PC-9 (cell line): ENCODE data around the gene RFFL. TPM values are rescaled to one million over a fixed set of nuclear protein-coding genes. Genes with fewer than 3 reads are reported as not detected.

Experiments used
- BruUV-seq: library from RNA; stranded (reverse); fragments of 400-500 nt; replicated peaks from 2 replicates; lab custom pipeline; 2021; lab: Mats Ljungman, UMichigan
- CTCF ChIA-PET: fragments of 300-600 bp; sonication (Branson Sonifier 250); formaldehyde crosslinking; loops from one replicate; lab custom pipeline; 2022; ENCODE audit warnings: antibody characterized with exemption; lab: Charles Lee
- POLR2A ChIA-PET: fragments of 300-600 bp; sonication (Branson Sonifier 250); formaldehyde crosslinking; loops from one replicate; lab custom pipeline; 2022; ENCODE audit warnings: antibody characterized with exemption; ENCODE audit not compliant: unreplicated experiment; lab: Charles Lee
- DNase-seq, 2 experiments: peaks; one replicate each; pipeline versions ENCODE4 v3.0.0 to v3.0.0-alpha.2; 2015 to 2022; ENCODE audit warnings: mixed read lengths in 1 of 2
- H2AFZ ChIP-seq: fragments of 200-600 bp; sonication (generic); 2 replicates; pipeline ENCODE4 v1.8.1; 2017; ENCODE audit warnings: antibody characterized with exemption
- H3F3A ChIP-seq: fragments of 200-600 bp; sonication (generic); 2 replicates; pipeline ENCODE4 v1.8.1; 2017; ENCODE audit warnings: antibody characterized with exemption, mild to moderate bottlenecking, low read depth; ENCODE audit not compliant: insufficient read depth
- H3K27ac ChIP-seq: fragments of 200-600 bp; sonication (generic); 2 replicates; pipeline ENCODE4 v1.6.1; 2016; ENCODE audit warnings: mixed run types
- H3K27me3 ChIP-seq: fragments of 200-600 bp; sonication (generic); 2 replicates; pipeline ENCODE4 v1.6.1; 2016; ENCODE audit warnings: low read depth, mixed run types; ENCODE audit not compliant: insufficient read depth
- H3K36me3 ChIP-seq: fragments of 200-600 bp; sonication (generic); 2 replicates; pipeline ENCODE4 v1.6.1; 2016; ENCODE audit warnings: low read depth, mixed run types
- H3K4me1 ChIP-seq: fragments of 200-600 bp; sonication (generic); replicated peaks from 2 replicates; pipeline ENCODE4 v1.6.1; 2016; ENCODE audit warnings: mixed run types; ENCODE audit not compliant: insufficient read depth
- H3K4me2 ChIP-seq: fragments of 200-600 bp; sonication (generic); 2 replicates; pipeline ENCODE4 v1.6.1; 2017; ENCODE audit warnings: mixed run types
- H3K4me3 ChIP-seq: fragments of 200-600 bp; sonication (generic); 2 replicates; pipeline ENCODE4 v1.6.1; 2016; ENCODE audit warnings: mixed run types
- H3K79me2 ChIP-seq: fragments of 200-600 bp; sonication (generic); 2 replicates; pipeline ENCODE4 v1.6.1; 2017; ENCODE audit warnings: low read depth, mixed run types
- H3K9me2 ChIP-seq: fragments of 200-600 bp; sonication (generic); 2 replicates; pipeline ENCODE4 v1.8.1; 2017; ENCODE audit warnings: mild to moderate bottlenecking; ENCODE audit not compliant: insufficient read depth
- H3K9me3 ChIP-seq: fragments of 200-600 bp; sonication (generic); 2 replicates; pipeline ENCODE4 v1.8.1; 2016; ENCODE audit warnings: low read depth; ENCODE audit not compliant: insufficient read depth
- H4K20me1 ChIP-seq: fragments of 200-600 bp; sonication (generic); 2 replicates; pipeline ENCODE4 v1.8.1; 2017; ENCODE audit not compliant: insufficient read depth
- EZH2 ChIP-seq: fragments of 200-600 bp; sonication (generic); IDR thresholded peaks from 2 replicates; pipeline ENCODE4 v1.8.0; 2017; ENCODE audit warnings: antibody characterized with exemption, low read depth
- intact Hi-C: fragments of 100-400 bp; cut with micrococcal nuclease; formaldehyde crosslinking; loops from one replicate; pipeline ENCODE4 v1.10.0; 2022; ENCODE audit not compliant: unreplicated experiment
- total RNA-seq: library from RNA; stranded (reverse); gene quantifications from 2 replicates; pipeline ENCODE4 v1.2.3, GENCODE V29; 2021

RFFL gene
- total RNA-seq, 1 experiment from 2014 or later, result 38.1 TPM

DNA sequence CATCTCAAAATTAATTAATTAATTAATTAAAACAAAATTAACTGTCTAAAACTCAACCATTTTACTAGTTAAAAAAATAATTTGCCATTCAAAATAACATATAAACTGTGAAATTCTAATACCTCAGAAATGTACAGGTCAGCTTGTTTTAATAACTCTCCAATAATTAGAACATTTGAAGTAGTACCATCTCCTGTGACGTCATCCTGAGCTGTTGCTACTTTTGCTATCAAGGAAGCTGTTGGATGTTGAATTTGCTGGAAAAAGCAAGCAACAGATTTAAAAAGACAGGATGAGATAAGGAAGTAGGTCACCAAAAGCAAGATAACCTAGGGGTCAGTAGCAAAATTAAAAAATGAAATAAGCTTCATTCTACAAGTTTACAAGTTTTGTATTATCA lies 105.1 kb downstream of the RFFL start:
- H3K27ac ChIP-seq, result no peak overlapping the region

More for the DNA sequence above, 105.1 kb downstream of the RFFL start:
- H3K27me3 ChIP-seq, result no peaks in the 10 kb centered on the region
- no peak for TF ChIP-seq EZH2
- ChIA-PET CTCF (no interaction called here), POLR2A (no interaction called here)
- H3K4me2 ChIP-seq, result no peak overlapping the region
- H3K36me3 ChIP-seq, result 0 out of 2 replicates have a peak, but pooled peaks cover 9% of the 10 kb centered on the region
- H4K20me1 ChIP-seq, result no peaks in the 10 kb centered on the region
- no TSS peak for BruUV-seq
- peaks cover 6% of the 10 kb centered on the region; the same call in 1 of the 2 replicates for H3K9me2 ChIP-seq
- no peak for DNase-seq
- H2AFZ ChIP-seq, result no peak overlapping the region
- no peak overlapping the region for H3K4me3 ChIP-seq
- H3K9me3 ChIP-seq, result no peaks in the 10 kb centered on the region
- intact Hi-C loops, result no loop called here
- no peaks in the 10 kb centered on the region for H3F3A ChIP-seq
- peaks cover 12% of the 10 kb centered on the region for H3K4me1 ChIP-seq
- H3K79me2 ChIP-seq, result peaks cover 18% of the 10 kb centered on the region

Other genes starting within 250 kb of the RFFL start
- gene CCT6B, start 102.2 kb downstream of the RFFL start, total RNA-seq, result 3.7 and 8.5 TPM in 2 replicates
- gene ZNF830, start 102.2 kb downstream of the RFFL start, total RNA-seq, result 13.6 and 13.9 TPM in 2 replicates
- 25.0 and 25.5 TPM in 2 replicates for gene LIG3, start 83.2 kb downstream of the RFFL start, total RNA-seq
- 7.8 and 9.7 TPM in 2 replicates for gene RAD51D, start 56.2 kb upstream of the RFFL start, total RNA-seq
- not detected in 2 replicates for gene FNDC8, start 57.9 kb upstream of the RFFL start, total RNA-seq
- gene NLE1, start 78.6 kb upstream of the RFFL start, total RNA-seq, result 16.4 and 20.8 TPM in 2 replicates
- not detected in 2 replicates for gene UNC45B, start 84.1 kb upstream of the RFFL start, total RNA-seq
- gene SLC35G3, start 130.7 kb upstream of the RFFL start, total RNA-seq, result not detected in 2 replicates
- 16.1 and 17.3 TPM in 2 replicates for gene SLFN5, start 179.4 kb upstream of the RFFL start, total RNA-seq